ENCODE results near the gene PTBP2. TPM values are rescaled to one million over a fixed set of nuclear protein-coding genes. Genes with fewer than 3 reads are reported as not detected.

PTBP2 gene
- total RNA-seq, 3 donors from 2014 or later = 54.2 to 78.3 (median 59.0) TPM

- no peaks in the 10 kb centered on the region for H3K36me3 ChIP-seq
- no peak for DNase-seq (ENCODE audit: low spot score in 2 of 2)
- H3K4me1 ChIP-seq = no peaks in the 10 kb centered on the region
- H3K9me3 ChIP-seq = no peaks in the 10 kb centered on the region
- no peaks in the 10 kb centered on the region for H3K27me3 ChIP-seq
- no peak overlapping the region for H3K4me3 ChIP-seq
- intact Hi-C loops (cut with DNase I; ENCODE audit: low total_unique reads) = no loop called here
- no peak overlapping the region for H3K27ac ChIP-seq
- TF ChIP-seq POLR2AphosphoS5 (IDR thresholded peaks at IDR 0.05) = no peak
These were observed 42.9 kb downstream of the PTBP2 start for GRCh38 chr1:96764469-96764868.

- H3K4me3 ChIP-seq = no peak overlapping the region
- no peaks in the 10 kb centered on the region for H3K4me1 ChIP-seq
- intact Hi-C loops (cut with DNase I; ENCODE audit: low total_unique reads) = no loop called here
- DNase-seq (ENCODE audit: low spot score in 2 of 2) = no peak
- H3K9me3 ChIP-seq = no peaks in the 10 kb centered on the region
- H3K36me3 ChIP-seq = no peaks in the 10 kb centered on the region
- no peaks in the 10 kb centered on the region for H3K27me3 ChIP-seq
- TF ChIP-seq POLR2AphosphoS5 (IDR thresholded peaks at IDR 0.05) (no peak), CTCF (IDR thresholded peaks at IDR 0.05) (no peak), POLR2A (IDR thresholded peaks at IDR 0.05) (no peak)
- no peak overlapping the region for H3K27ac ChIP-seq
These were observed 50.3 kb downstream of the PTBP2 start for GRCh38 chr1:96771847-96772246.

DNA sequence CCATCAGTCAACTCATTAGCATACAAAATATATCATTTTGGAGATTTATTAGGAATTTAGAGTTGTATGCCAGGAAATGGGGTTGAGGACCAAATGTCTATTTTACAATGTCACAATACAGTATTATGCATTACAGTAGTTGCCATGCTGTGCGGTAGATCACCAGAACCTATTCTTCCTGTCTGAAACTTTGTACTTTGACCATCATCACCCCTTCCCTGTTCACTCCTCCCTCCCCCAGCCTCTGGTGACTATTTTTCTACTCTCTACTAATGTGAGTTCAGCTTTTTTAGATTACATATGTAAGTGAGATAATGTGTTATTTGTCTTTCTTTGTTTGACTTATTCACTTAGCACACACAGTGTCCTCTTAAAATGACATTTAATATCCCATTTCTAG, 50.8 kb downstream of the PTBP2 start:
- Histone ChIP-seq H3K4me3 (no peak overlapping the region), H3K9me3 (no peaks in the 10 kb centered on the region), H3K27ac (no peak overlapping the region), H3K36me3 (no peaks in the 10 kb centered on the region), H3K27me3 (no peaks in the 10 kb centered on the region), H3K4me1 (no peaks in the 10 kb centered on the region)
- intact Hi-C loops (cut with DNase I; ENCODE audit: low total_unique reads) = no loop called here
- DNase-seq (ENCODE audit: low spot score in 2 of 2) = no peak
- TF ChIP-seq POLR2A (IDR thresholded peaks at IDR 0.05) (no peak), POLR2AphosphoS5 (IDR thresholded peaks at IDR 0.05) (no peak), CTCF (IDR thresholded peaks at IDR 0.05) (no peak)

- no peaks in the 10 kb centered on the region for H3K4me1 ChIP-seq
- intact Hi-C loops (cut with DNase I; ENCODE audit: low total_unique reads) = no loop called here
- DNase-seq (ENCODE audit: low spot score in 2 of 2) = no peak
- no peaks in the 10 kb centered on the region for H3K9me3 ChIP-seq
- no peak overlapping the region for H3K4me3 ChIP-seq
- H3K36me3 ChIP-seq = no peaks in the 10 kb centered on the region
- H3K27me3 ChIP-seq = no peaks in the 10 kb centered on the region
- no peak for TF ChIP-seq POLR2AphosphoS5 (IDR thresholded peaks at IDR 0.05)
- TF ChIP-seq POLR2A (IDR thresholded peaks at IDR 0.05) = no peak
- TF ChIP-seq CTCF (IDR thresholded peaks at IDR 0.05) = no peak
- H3K27ac ChIP-seq = no peak overlapping the region
These were observed 51.4 kb downstream of the PTBP2 start for GRCh38 chr1:96772972-96773371.

DNA sequence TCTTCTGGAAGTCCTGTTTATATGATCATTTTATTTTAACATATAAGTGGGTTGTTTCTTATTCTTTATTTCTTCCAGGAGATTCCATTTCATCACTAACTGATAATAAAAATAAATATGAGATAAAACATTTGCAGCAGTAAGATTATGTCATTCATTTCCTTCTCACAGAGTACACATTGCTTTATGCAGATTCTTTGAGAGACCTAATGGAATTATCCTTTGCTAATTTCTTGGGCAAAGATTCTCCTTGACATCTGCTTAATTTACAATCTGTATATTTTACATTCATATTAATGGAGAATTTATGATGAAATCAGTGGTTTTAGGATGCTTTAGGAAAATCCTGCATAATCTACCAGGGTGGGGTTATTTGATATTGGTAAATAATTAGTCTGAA, 60.6 kb downstream of the PTBP2 start:
- Histone ChIP-seq H3K27me3 (no peaks in the 10 kb centered on the region), H3K36me3 (no peaks in the 10 kb centered on the region), H3K4me1 (no peaks in the 10 kb centered on the region), H3K4me3 (no peak overlapping the region), H3K27ac (no peak overlapping the region), H3K9me3 (no peaks in the 10 kb centered on the region)
- no peak for TF ChIP-seq POLR2AphosphoS5 (IDR thresholded peaks at IDR 0.05)
- TF ChIP-seq POLR2A (IDR thresholded peaks at IDR 0.05) = no peak
- TF ChIP-seq CTCF (IDR thresholded peaks at IDR 0.05) = no peak
- intact Hi-C loops (cut with DNase I; ENCODE audit: low total_unique reads) = no loop called here
- no peak for DNase-seq (ENCODE audit: low spot score in 2 of 2)

- Histone ChIP-seq H3K27ac (no peak overlapping the region), H3K4me3 (no peak overlapping the region), H3K9me3 (no peaks in the 10 kb centered on the region), H3K27me3 (no peaks in the 10 kb centered on the region), H3K4me1 (no peaks in the 10 kb centered on the region), H3K36me3 (no peaks in the 10 kb centered on the region)
- no peak for DNase-seq (ENCODE audit: low spot score in 2 of 2)
- TF ChIP-seq POLR2A (IDR thresholded peaks at IDR 0.05) = no peak
- TF ChIP-seq POLR2AphosphoS5 (IDR thresholded peaks at IDR 0.05) = no peak
- no peak for TF ChIP-seq CTCF (IDR thresholded peaks at IDR 0.05)
- intact Hi-C loops (cut with DNase I; ENCODE audit: low total_unique reads) = no loop called here
These were observed 61.3 kb downstream of the PTBP2 start for GRCh38 chr1:96782856-96783255.

Data from breast epithelium (tissue), 4 donors.